Liver (tissue), 3 donors: ENCODE measurements around the gene KLHL15.

Experiments used
- CTCF ChIP-seq: fragments of 150-350 bp; IDR thresholded peaks from 2 replicates; pipeline ENCODE4 v1.5.1; 2017; ENCODE audit warnings: improper control_type of control experiment, low read depth, low read length; ENCODE audit not compliant: missing input control
- JUND ChIP-seq, 2 donors: IDR thresholded peaks; 2 replicates each; pipeline ENCODE4 v1.6.1; 2016; ENCODE audit warnings: antibody characterized with exemption in 2 of 2
- RXRA ChIP-seq, 2 donors: IDR thresholded peaks; 2 replicates each; pipeline ENCODE4 v1.6.1; 2017 to 2018; ENCODE audit warnings: antibody characterized with exemption in 2 of 2, mild to moderate bottlenecking in 1 of 2
- TAF1 ChIP-seq: conservative IDR thresholded peaks from 2 replicates; pipeline ENCODE4 v1.6.1; 2016; ENCODE audit warnings: antibody characterized with exemption, mild to moderate bottlenecking
- donor health status: healthy.
- donor health status: healthy.

GRCh38 chrX:23952984-23953907 is 73.7 kb downstream of the KLHL15 start:
- TF ChIP-seq CTCF (no peak), RXRA (IDR thresholded peaks at IDR 0.05) (no peak), TAF1 (no peak), JUND (IDR thresholded peaks at IDR 0.05) (no peak)
